ENCODE data around the gene CTDSP1.

- TF ChIP-seq CTCF (IDR thresholded peaks at IDR 0.05) (no peak), POLR2A (IDR thresholded peaks at IDR 0.05) (no peak)
Measured at GRCh38 chr2:218407717-218408116, 8.0 kb downstream of the CTDSP1 start.
